ENCODE measurements around the gene COL15A1.

Gene COL15A1

GRCh38 chr9:99056186-99056585 lies 112.5 kb downstream of the COL15A1 start:
- DNase-seq, result no peak
- in situ Hi-C loops (cut with HindIII; ENCODE audit: low pct_ligation_motif_present, low pct_unique_long_range_greater_than_20kb, low sequenced_read_pairs), result no loop called here

- in situ Hi-C loops (cut with HindIII; ENCODE audit: low pct_ligation_motif_present, low pct_unique_long_range_greater_than_20kb, low sequenced_read_pairs), result no loop called here
Observed at GRCh38 chr9:99056886-99057664, 113.4 kb downstream of the COL15A1 start.

GRCh38 chr9:99057665-99058625 lies 114.2 kb downstream of the COL15A1 start:
- in situ Hi-C loops (cut with HindIII; ENCODE audit: low pct_ligation_motif_present, low pct_unique_long_range_greater_than_20kb, low sequenced_read_pairs), result no loop called here
- no peak for DNase-seq

More at GRCh38 chr9:99056886-99057664, 113.4 kb downstream of the COL15A1 start:
- no peak for DNase-seq

GRCh38 chr9:99058964-99059921 lies 115.5 kb downstream of the COL15A1 start:
- in situ Hi-C loops (cut with HindIII; ENCODE audit: low pct_ligation_motif_present, low pct_unique_long_range_greater_than_20kb, low sequenced_read_pairs), result no loop called here

DNA sequence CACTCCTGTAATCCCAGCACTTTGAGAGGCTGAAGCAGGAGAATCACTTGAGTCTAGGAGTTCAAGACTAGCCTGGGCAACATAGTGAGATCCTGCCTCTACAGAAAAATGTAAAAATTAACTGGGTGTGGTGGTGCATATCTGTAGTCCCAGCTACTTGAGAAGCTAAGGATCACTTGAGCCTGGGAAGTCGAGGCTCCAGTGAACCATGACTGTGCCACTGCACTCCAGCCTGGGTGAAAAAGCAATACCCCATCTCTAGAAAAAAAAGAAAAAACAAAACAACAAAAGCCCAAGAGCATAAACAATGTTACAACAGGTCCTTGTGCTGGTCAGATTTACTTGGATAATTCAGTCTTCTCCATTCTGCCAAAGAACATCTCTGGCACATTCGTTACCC lies 116.9 kb downstream of the COL15A1 start:
- in situ Hi-C loops (cut with HindIII; ENCODE audit: low pct_ligation_motif_present, low pct_unique_long_range_greater_than_20kb, low sequenced_read_pairs), result no loop called here
- no peak for DNase-seq

More at GRCh38 chr9:99058964-99059921, 115.5 kb downstream of the COL15A1 start:
- no peak for DNase-seq

DNA sequence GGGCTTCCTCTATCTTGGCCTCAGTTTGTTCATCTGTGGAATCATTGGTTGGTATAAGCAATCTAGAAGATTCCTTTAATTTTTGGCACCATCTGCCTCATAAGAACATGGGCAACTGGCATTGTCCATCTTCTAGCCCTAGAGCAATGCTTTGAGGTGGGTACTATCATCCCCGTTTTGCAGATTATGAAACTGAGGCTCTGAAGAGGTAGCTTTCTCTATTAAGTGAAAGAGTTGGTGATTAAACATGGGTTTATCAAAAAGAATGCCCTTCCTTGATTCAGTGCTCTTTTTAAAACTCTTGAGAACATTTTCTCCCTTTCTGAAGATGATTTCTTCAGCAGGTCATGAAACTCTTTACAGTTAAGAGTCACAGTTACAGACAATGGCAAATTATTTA lies 118.8 kb downstream of the COL15A1 start:
- no peak for DNase-seq
- in situ Hi-C loops (cut with HindIII; ENCODE audit: low pct_ligation_motif_present, low pct_unique_long_range_greater_than_20kb, low sequenced_read_pairs), result no loop called here

- in situ Hi-C loops (cut with HindIII; ENCODE audit: low pct_ligation_motif_present, low pct_unique_long_range_greater_than_20kb, low sequenced_read_pairs), result no loop called here
Observed at GRCh38 chr9:99063522-99063921, 119.8 kb downstream of the COL15A1 start.

DNA sequence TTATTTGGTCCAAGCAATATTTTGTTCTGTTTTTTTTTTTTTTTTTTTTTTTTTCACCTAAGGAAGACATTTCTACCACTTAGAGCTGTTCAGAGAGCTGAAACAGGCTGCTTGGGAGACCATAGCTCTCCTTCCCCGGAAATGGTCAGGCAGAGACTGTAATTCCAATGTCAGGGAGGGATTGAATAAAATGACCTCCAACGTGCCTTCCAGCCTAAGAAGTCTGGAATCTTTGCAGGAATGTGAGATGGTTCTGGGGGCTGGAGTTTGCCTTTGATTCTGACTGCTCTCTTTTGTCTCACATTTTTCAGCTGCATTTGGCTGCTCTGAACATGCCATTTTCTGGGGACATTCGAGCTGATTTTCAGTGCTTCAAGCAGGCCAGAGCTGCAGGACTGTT lies 122.9 kb downstream of the COL15A1 start:
- in situ Hi-C loops (cut with HindIII; ENCODE audit: low pct_ligation_motif_present, low pct_unique_long_range_greater_than_20kb, low sequenced_read_pairs), result no loop called here
- no peak for DNase-seq

More at GRCh38 chr9:99063522-99063921, 119.8 kb downstream of the COL15A1 start:
- no peak for DNase-seq

DNA sequence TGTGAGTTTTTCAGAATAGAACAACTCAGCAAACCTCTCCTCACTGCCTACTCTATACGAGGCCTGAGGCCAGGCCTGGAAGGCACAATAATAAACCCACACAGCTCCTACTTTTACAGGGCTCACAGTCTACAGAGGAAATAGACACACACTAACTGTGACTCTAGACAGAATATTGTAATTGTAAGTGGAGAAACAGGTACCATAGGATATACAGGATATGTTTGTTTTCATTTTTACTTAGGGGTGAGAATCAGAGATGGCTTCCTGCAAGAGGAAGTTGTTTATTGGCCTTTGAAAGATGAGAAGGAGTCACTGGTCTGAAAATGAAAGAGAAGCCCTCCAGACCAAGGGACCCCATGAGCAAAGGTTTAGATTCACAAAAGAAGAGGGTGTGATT lies 125.4 kb downstream of the COL15A1 start:
- in situ Hi-C loops (cut with HindIII; ENCODE audit: low pct_ligation_motif_present, low pct_unique_long_range_greater_than_20kb, low sequenced_read_pairs), result no loop called here
- DNase-seq, result no peak

- in situ Hi-C loops (cut with HindIII; ENCODE audit: low pct_ligation_motif_present, low pct_unique_long_range_greater_than_20kb, low sequenced_read_pairs), result no loop called here
Observed at GRCh38 chr9:99069546-99069945, 125.8 kb downstream of the COL15A1 start.

DNA sequence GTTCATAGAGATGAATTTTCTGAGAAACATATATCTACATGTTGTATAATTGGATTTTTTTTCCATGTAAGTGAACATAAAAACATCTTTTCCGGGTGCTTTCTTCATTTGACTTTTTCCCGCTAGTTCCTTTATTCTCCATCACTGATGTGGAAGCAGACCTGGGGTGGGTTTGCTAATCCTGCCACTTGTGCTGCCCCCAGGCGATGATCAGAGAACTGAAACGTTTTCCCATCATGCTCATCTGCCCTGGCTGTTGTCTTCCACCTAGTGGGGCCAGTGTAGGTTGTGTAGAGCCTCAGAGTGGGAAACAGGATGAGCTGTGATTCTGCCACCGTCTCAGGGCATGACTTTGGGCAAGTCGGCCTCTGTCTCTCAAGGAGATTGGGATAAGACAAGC lies 127.0 kb downstream of the COL15A1 start:
- no peak for DNase-seq
- in situ Hi-C loops (cut with HindIII; ENCODE audit: low pct_ligation_motif_present, low pct_unique_long_range_greater_than_20kb, low sequenced_read_pairs), result no loop called here

More at GRCh38 chr9:99069546-99069945, 125.8 kb downstream of the COL15A1 start:
- no peak for DNase-seq

GRCh38 chr9:99071313-99072039 lies 127.8 kb downstream of the COL15A1 start:
- DNase-seq, result no peak
- in situ Hi-C loops (cut with HindIII; ENCODE audit: low pct_ligation_motif_present, low pct_unique_long_range_greater_than_20kb, low sequenced_read_pairs), result no loop called here

GRCh38 chr9:99072040-99072394 lies 128.3 kb downstream of the COL15A1 start:
- no peak for DNase-seq
- in situ Hi-C loops (cut with HindIII; ENCODE audit: low pct_ligation_motif_present, low pct_unique_long_range_greater_than_20kb, low sequenced_read_pairs), result no loop called here

DNA sequence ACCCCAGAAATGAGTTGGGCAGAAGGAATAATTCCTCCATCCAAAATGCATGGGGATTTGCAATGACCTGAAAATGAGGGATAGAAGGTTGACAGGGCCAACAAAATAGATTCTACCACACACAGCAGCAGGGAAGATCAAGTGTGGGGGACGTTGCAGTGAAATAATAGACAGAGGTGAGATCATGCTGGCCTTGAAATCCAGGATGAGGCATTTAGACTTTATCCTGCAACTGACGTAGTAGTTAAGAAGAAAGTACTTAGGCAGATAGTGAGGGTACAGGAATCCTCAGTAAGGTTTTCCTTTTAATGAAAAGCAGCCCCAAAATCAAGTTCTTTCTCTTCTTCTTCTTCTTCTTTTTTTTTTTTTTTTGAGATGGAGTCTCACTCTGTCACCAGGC lies 129.6 kb downstream of the COL15A1 start:
- no peak for DNase-seq
- in situ Hi-C loops (cut with HindIII; ENCODE audit: low pct_ligation_motif_present, low pct_unique_long_range_greater_than_20kb, low sequenced_read_pairs), result no loop called here

DNA sequence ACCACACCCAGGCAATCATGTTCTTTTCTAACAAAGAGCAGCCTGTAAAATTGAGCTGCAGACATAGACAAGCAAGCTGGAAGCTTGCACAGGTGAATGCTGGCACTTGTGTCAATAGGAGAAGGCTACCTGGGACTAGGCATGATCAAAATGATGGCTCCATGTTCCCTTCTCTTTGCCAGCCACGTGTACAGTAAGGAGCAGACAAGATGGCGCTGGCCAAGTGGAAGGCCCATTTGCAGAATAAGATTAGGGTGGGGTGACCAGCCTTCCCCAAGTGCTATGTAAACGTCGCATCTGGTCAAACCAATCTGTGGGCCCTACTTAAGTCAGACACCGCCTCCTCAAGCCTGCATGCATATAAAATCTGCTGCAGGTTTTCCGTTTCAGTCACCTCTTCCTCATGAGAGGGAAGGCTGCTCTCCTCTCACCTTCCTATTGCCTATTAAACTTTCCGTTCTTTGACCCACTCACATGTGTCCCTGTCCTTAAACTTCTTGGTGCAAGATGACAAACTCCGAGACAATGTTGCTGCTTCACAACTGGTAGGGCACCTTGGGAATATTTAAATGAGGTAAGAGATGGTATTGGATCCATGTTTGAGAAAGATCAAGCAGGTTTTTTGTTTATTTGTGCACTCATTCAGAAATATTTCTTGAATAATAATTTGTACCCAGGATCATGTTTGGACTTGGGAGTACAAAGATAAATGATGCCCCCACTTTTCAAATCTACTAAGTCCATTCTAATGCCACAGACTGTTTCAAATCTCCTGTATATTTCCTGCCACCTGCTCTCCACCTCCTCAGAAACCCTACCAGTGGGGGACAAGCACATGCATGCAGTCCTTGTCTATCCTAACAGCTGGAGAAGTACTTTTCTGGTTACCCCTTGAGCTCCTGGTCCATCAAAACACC lies 130.5 kb downstream of the COL15A1 start:
- no peak for DNase-seq
- in situ Hi-C loops (cut with HindIII; ENCODE audit: low pct_ligation_motif_present, low pct_unique_long_range_greater_than_20kb, low sequenced_read_pairs), result no loop called here

DNA sequence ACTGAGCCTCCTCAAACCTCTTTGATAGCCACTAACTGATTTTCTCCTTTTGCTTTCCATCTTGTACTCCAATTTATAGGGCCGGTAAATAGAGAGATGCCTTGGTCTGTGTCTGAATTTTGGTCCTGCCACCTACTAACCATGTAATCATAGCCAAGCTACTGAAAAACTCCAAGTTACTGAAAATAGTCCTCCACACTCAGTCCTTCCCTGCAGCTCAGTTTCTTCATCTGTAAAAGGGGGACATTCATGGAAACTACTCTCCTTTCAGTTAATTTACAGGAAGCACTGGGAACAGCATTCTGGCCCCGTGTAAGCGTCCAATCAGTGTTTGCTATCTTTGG lies 131.2 kb downstream of the COL15A1 start:
- in situ Hi-C loops (cut with HindIII; ENCODE audit: low pct_ligation_motif_present, low pct_unique_long_range_greater_than_20kb, low sequenced_read_pairs), result no loop called here

More for the DNA sequence above, 131.2 kb downstream of the COL15A1 start:
- no peak for DNase-seq
